G401.6 (cell line): ENCODE data around the gene MAPK9.

Experiments
- FAIRE-seq: peaks from 2 replicates; lab custom pipeline; 2012; peaks lifted over from hg19 to GRCh38; lab: Jason Lieb, UNC

Gene MAPK9

DNA sequence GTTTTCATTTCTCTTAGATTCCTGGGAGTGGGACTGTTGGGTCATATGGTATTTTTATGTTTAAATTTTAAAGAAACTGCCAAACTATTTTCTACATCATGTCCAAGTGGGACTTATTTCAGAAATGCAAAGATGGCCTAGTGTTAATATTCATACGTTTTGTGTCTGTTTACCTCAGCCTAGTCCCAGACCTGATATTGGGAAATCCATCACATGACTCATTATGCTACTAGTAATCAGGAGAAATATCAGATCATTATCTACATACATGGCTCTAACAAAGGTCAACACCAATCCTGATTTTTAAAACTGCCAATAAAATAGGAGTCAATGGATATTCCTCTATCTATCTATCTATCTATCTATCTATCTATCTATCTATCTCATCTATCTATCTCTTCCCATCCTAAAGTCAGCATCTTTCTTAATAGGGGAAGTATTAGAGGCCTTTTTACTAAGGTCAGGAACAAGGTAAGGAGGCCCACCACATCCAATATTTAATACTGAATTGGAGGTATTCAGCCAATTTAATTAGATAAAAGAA lies 87.5 kb downstream of the MAPK9 start:
- FAIRE-seq = no peak

- no peak for FAIRE-seq
Observed at GRCh38 chr5:180202939-180203573, 88.8 kb downstream of the MAPK9 start.

- no peak for FAIRE-seq
Observed at GRCh38 chr5:180201051-180201987, 90.6 kb downstream of the MAPK9 start.

- FAIRE-seq = no peak
Observed at GRCh38 chr5:180199390-180199789, 92.5 kb downstream of the MAPK9 start.

- no peak for FAIRE-seq
Observed at GRCh38 chr5:180198208-180198607, 93.7 kb downstream of the MAPK9 start.

GRCh38 chr5:180197016-180197702 lies 94.7 kb downstream of the MAPK9 start:
- no peak for FAIRE-seq

GRCh38 chr5:180194410-180195345 lies 97.2 kb downstream of the MAPK9 start:
- FAIRE-seq = no peak

- no peak for FAIRE-seq
Observed at GRCh38 chr5:180193749-180194375, 98.0 kb downstream of the MAPK9 start.

DNA sequence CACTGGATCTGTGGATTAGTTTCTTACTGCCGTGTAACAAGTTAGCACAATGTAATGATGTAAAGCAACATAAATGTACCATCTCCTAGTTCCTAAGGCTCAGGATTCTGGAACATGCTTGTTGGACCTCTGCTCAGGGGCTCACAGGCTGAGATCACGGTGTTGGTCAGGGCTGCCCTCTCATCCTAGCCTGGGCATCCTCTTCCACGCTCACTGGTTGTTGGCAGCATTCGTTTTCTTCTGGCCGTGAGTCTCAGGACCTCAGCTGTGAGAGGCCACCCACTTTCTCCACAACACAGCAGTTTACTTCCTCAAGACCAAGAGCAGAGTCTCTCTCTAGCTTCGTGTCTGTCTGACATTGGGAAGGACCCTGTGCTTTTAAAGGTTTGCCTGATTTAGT lies 100.2 kb downstream of the MAPK9 start:
- no peak for FAIRE-seq

DNA sequence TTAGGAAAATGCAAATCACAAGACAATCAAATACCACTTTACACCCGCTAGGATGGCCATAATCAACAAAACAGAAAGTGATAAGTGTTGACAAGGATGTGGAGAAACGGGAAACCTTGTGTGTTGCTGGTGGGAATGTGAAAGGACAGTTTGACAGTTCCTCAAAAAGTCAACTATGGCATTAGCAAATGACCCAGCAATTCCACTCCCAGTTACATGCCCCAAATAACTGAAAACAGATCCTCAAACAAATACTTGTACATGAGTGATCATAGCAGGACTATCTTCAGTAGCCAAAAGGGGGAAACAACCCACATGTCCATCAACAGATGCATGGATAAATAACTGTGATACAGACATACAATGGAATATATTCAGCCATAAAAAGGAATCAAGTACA lies 104.1 kb downstream of the MAPK9 start:
- FAIRE-seq = no peak
